Fibroblast of lung (primary cell): ENCODE results near the gene IP6K3.

ENCODE experiments used
- CTCF ChIP-seq, 2 donors: IDR thresholded peaks in 1 of 2; conservative IDR thresholded peaks in 1 of 2; 1 replicate in 1 of 2; 2 replicates in 1 of 2; pipeline ENCODE4 v1.5.1; 2011 to 2012; ENCODE audit warnings: low read length in 2 of 2, control low read depth in 1 of 2, inconsistent platforms in 1 of 2, low read depth in 1 of 2, mild to moderate bottlenecking in 1 of 2
- EZH2 ChIP-seq: IDR thresholded peaks from 2 replicates; pipeline ENCODE4 v1.5.1; 2012; ENCODE audit warnings: low read length, control low read depth, mild to moderate bottlenecking; ENCODE audit errors: missing control alignments

GRCh38 chr6:33730611-33731010 lies 16.1 kb downstream of the IP6K3 start:
- TF ChIP-seq CTCF (conservative IDR thresholded peaks at IDR 0.05 in 1 of 2, IDR thresholded peaks at IDR 0.05 in 1 of 2; ENCODE audit: low read depth in 1 of 2, low read length in 2 of 2) = no peak
- TF ChIP-seq EZH2 = no peak
